ENCODE results near the gene PRKAR2B. TPM values are rescaled to one million over a fixed set of nuclear protein-coding genes. Genes with fewer than 3 reads are reported as not detected.

PRKAR2B gene
- total RNA-seq, 4 donors from 2014 or later: 17.5 to 30.5 (median 22.9) TPM

GRCh38 chr7:107171496-107171895 lies 127.0 kb downstream of the PRKAR2B start:
- TF ChIP-seq CTCF (IDR thresholded peaks at IDR 0.05) (no peak), POLR2A (IDR thresholded peaks at IDR 0.05) (no peak)
- Histone ChIP-seq H3K9me3 (no peaks in the 10 kb centered on the region), H3K4me3 (no peak overlapping the region), H3K27me3 (no peaks in the 10 kb centered on the region), H3K36me3 (no peaks in the 10 kb centered on the region), H3K4me1 (peaks cover 0 to 25% of the 10 kb centered on the region in 2 donors), H3K27ac (peak overlapping the region in 1 of 2 donors; percentile 100)
- DNase-seq: no peak
- intact Hi-C loops (cut with DNase I; ENCODE audit: low total_unique reads): no loop called here

GRCh38 chr7:107172276-107173032 lies 127.9 kb downstream of the PRKAR2B start:
- no peaks in the 10 kb centered on the region for H3K36me3 ChIP-seq
- no peaks in the 10 kb centered on the region for H3K27me3 ChIP-seq
- TF ChIP-seq POLR2A (IDR thresholded peaks at IDR 0.05): no peak
- TF ChIP-seq CTCF (IDR thresholded peaks at IDR 0.05): no peak
- peak overlapping the region in 1 of 2 donors; percentile 100 for H3K27ac ChIP-seq
- DNase-seq: no peak
- no peaks in the 10 kb centered on the region for H3K9me3 ChIP-seq
- no peak overlapping the region for H3K4me3 ChIP-seq
- peaks cover 0 to 25% of the 10 kb centered on the region in 2 donors for H3K4me1 ChIP-seq
- intact Hi-C loops (cut with DNase I; ENCODE audit: low total_unique reads): no loop called here

- H3K9me3 ChIP-seq: no peaks in the 10 kb centered on the region
- no peaks in the 10 kb centered on the region for H3K36me3 ChIP-seq
- no peak overlapping the region for H3K4me3 ChIP-seq
- peaks cover 0 to 25% of the 10 kb centered on the region in 2 donors for H3K4me1 ChIP-seq
- TF ChIP-seq POLR2A (IDR thresholded peaks at IDR 0.05) (no peak), CTCF (IDR thresholded peaks at IDR 0.05) (no peak)
- H3K27ac ChIP-seq: peak overlapping the region in 1 of 2 donors; percentile 3
- intact Hi-C loops (cut with DNase I; ENCODE audit: low total_unique reads): no loop called here
- DNase-seq: no peak
- no peaks in the 10 kb centered on the region for H3K27me3 ChIP-seq
Measured at GRCh38 chr7:107173191-107173590, 128.7 kb downstream of the PRKAR2B start.

GRCh38 chr7:107173691-107174406 lies 129.3 kb downstream of the PRKAR2B start:
- H3K27me3 ChIP-seq: no peaks in the 10 kb centered on the region
- H3K4me1 ChIP-seq: peaks cover 3 to 25% of the 10 kb centered on the region in 2 donors
- H3K36me3 ChIP-seq: no peaks in the 10 kb centered on the region
- no peak for TF ChIP-seq CTCF (IDR thresholded peaks at IDR 0.05)
- no peak for TF ChIP-seq POLR2A (IDR thresholded peaks at IDR 0.05)
- H3K9me3 ChIP-seq: no peaks in the 10 kb centered on the region
- peak overlapping the region in 1 of 2 donors; percentile 3 for H3K27ac ChIP-seq
- no peak for DNase-seq
- intact Hi-C loops (cut with DNase I; ENCODE audit: low total_unique reads): no loop called here
- no peak overlapping the region for H3K4me3 ChIP-seq

All from uterus (tissue), 4 donors.